ENCODE measurements around the gene RNLS.
A peak's percentile ranks its signal among the peaks of the same experiment; 100 is the strongest.

The RNLS gene

DNA sequence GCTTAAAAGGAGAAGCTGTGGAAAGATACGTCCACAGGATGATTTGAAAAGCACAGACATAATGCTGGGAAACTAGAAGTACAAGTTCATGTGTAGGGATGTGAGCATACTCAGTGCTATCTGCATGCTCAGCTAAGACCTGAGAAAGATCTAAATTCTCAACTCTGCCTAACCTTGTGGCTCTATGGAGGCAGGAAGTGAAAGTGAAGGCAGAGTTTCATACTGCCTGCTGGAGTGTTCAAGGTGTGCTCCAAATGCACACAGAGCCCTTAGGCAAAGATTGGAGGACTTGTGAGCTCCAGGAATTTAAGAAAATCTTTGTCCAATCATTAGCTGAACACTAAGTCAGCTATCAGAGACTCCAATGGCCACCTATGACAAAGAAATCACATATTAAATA lies 190.9 kb downstream of the RNLS start:
- ChIA-PET POLR2A (ENCODE audit: low non-redundant PET) (no interaction called here), CTCF (no interaction called here)
- no peak overlapping the region for H3K27ac ChIP-seq
- TF ChIP-seq, protein P1, sequence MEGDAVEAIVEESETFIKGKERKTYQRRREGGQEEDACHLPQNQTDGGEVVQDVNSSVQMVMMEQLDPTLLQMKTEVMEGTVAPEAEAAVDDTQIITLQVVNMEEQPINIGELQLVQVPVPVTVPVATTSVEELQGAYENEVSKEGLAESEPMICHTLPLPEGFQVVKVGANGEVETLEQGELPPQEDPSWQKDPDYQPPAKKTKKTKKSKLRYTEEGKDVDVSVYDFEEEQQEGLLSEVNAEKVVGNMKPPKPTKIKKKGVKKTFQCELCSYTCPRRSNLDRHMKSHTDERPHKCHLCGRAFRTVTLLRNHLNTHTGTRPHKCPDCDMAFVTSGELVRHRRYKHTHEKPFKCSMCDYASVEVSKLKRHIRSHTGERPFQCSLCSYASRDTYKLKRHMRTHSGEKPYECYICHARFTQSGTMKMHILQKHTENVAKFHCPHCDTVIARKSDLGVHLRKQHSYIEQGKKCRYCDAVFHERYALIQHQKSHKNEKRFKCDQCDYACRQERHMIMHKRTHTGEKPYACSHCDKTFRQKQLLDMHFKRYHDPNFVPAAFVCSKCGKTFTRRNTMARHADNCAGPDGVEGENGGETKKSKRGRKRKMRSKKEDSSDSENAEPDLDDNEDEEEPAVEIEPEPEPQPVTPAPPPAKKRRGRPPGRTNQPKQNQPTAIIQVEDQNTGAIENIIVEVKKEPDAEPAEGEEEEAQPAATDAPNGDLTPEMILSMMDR (conservative IDR thresholded peaks at IDR 0.05; ENCODE audit: low read depth) = no peak
- no peak for DNase-seq (ENCODE audit: low spot score)

DNA sequence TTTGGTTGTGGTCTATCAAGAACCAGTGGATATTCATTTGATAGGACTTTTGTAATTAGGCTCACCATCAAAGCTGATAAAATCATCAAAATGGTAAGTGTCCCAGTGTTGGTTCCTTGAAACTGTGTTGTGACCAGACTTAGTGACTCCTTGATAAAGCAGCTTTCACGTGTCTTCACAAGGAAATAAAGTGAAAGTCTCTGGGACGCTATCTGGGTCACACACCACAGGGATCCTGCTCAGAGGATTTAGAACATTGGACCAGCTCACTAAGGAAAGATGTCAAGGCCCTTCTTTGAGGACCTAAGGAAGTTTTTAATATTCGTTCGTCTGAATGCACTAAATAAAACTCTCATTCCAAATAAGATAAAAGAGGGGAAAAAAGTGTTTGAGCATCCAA lies 193.1 kb downstream of the RNLS start:
- CTCF ChIA-PET = interaction anchor here (0.5 to 4.1 kb wide), 26 partner anchors 7 to 571 kb away, joined by 3 to 37 read pairs (median 4); partner anchors contain the start of genes KLLN and PTEN
- POLR2A ChIA-PET (ENCODE audit: low non-redundant PET) = no interaction called here
- no peak overlapping the region for H3K27ac ChIP-seq
- TF ChIP-seq, protein P1 (conservative IDR thresholded peaks at IDR 0.05; ENCODE audit: low read depth) = no peak
- DNase-seq (ENCODE audit: low spot score) = no peak

DNA sequence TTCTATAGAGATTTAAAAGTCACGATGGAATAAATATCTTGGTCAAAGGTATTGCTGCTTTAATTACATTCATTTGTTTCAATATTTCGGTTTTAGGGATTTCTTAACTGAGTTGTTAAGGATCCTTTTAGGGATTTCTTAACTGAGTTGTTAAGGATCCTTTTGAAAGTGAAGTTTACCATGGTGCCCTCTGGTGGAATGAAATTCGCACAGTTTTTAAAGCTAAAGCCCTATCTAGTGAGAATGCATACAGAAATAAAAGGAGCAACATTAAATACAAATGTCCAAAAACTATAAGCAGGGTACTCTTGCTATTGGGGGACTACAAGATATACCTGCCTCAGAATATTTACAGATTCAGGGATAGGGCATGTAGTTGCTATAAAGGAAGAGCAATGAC lies 193.7 kb downstream of the RNLS start:
- CTCF ChIA-PET = interaction anchor here (0.5 to 4.1 kb wide), 28 partner anchors 8 to 571 kb away, joined by 3 to 37 read pairs (median 4); partner anchors contain the start of genes KLLN and PTEN
- peak; percentile 22 for DNase-seq (ENCODE audit: low spot score)
- TF ChIP-seq, protein P1 (conservative IDR thresholded peaks at IDR 0.05; ENCODE audit: low read depth) = peak; percentile 73
- no peak overlapping the region for H3K27ac ChIP-seq
- POLR2A ChIA-PET (ENCODE audit: low non-redundant PET) = interaction anchor here (1.4 kb wide), 1 partner anchor 527 kb away, joined by 4 read pairs; no protein-coding TSS in a partner anchor

DNA sequence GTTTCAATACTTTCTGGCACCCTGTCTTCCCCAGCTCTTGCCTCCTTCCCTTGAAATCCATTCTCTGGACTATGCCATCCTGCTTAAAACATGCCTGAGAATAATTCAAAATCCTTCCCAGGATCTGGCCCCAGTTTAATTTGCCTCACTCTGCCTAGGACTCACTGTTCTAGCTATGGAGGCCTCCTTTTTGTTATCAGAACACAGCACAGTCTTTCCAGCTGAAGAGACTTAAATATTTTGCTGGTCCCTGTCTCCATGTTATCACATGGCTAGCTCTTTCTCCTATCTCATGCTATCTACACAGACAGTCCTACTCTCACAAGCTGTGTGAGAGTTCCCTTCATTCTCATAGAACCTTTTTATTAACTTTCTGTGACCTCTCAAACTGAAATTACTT lies 194.8 kb downstream of the RNLS start:
- ChIA-PET CTCF (interaction anchor here (0.7 to 4.1 kb wide), 6 partner anchors 12 to 569 kb away, joined by 3 to 37 read pairs (median 4); partner anchors contain the start of genes KLLN and PTEN), POLR2A (ENCODE audit: low non-redundant PET) (interaction anchor here (1.4 kb wide), 1 partner anchor 526 kb away, joined by 4 read pairs; no protein-coding TSS in a partner anchor)
- DNase-seq (ENCODE audit: low spot score) = no peak
- H3K27ac ChIP-seq = no peak overlapping the region
- TF ChIP-seq, protein P1 (conservative IDR thresholded peaks at IDR 0.05; ENCODE audit: low read depth) = no peak

DNA sequence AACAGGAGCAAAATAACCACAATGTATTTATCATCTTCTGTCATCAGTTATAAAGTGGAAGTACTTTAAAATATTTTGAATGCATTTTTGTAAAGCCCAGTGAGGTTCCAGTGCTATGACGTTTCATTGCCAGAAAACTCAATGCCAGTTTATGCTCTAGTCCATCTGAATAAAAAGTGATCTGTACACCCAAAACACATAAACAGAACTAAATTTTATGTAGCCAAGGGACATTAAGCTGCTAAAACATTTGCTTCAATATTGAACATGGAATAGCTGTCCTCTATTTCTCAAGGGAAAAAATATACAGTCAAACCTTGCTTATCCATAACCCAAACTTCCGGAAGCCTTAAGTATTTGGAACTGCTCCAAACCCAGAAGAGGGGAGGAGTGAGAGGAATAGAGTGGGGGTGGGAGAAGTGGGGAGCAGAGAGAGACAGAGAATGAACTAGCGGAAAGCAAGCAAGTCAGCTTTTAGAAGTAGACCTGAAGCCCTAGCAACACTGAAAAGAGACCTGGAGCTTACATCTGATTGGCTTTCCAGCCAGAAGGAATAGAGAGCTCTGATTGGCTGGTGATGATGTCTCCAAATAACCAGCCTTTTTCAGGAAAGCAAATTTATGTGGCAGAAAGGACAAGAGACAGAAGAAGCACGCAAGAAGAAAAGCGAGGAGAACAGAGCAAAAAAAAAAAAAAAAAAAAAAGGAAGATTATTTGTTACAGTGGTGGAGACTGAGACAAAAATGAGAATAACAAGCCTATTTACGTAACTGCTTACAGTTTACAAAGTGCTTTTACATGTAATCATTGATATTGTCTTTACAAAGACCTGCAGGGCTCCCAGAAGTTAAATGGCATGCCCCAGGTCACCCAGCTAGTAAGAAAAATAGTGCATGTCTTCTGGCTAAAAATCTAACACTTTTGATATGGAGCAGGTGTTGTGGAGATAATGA lies 196.0 kb downstream of the RNLS start:
- POLR2A ChIA-PET (ENCODE audit: low non-redundant PET) = interaction anchor here (0.5 to 1.0 kb wide), 3 partner anchors 524 to 534 kb away, joined by 3 to 16 read pairs (median 11); partner anchors contain the start of genes KLLN and PTEN
- DNase-seq (ENCODE audit: low spot score) = peak; percentile 60
- H3K27ac ChIP-seq = no peak overlapping the region
- CTCF ChIA-PET = interaction anchor here (0.5 to 4.1 kb wide), 7 partner anchors 48 to 537 kb away, joined by 3 to 37 read pairs (median 3); partner anchors contain the start of genes KLLN and PTEN
- TF ChIP-seq, protein P1 (conservative IDR thresholded peaks at IDR 0.05; ENCODE audit: low read depth) = no peak

DNA sequence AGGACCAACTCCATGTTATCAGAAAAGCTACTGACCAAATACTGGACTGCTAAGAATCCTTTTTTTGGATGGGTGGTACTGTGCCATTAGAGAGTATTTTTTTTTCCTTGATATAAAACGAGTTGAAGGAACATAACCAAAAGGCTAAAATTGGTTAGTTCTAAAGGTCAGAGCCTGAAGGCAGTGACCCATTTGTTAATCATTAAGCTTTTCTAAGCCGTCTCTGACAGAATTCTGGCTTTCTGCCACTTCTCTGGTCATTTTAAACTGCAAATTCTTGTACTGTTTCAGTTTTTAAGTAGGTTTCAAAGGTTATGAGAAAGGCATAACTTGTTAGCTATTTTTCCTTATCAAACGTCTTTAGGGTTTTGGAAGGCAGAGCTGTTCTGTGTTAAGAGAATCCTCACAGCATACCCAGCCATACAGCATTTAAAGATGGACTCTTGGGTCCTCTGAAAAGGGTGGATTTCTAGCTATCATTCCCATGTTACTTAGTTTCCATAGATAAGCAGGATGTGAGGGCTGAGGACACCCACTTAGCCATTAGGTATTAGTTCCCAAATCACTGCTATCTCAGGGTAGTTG lies 196.8 kb downstream of the RNLS start:
- ChIA-PET POLR2A (ENCODE audit: low non-redundant PET) (interaction anchor here (0.5 to 1.0 kb wide), 2 partner anchors 523 to 533 kb away, joined by 3 to 11 read pairs; partner anchors contain the start of genes KLLN and PTEN), CTCF (interaction anchor here (0.5 to 4.1 kb wide), 7 partner anchors 49 to 536 kb away, joined by 3 to 37 read pairs (median 3); partner anchors contain the start of genes KLLN and PTEN)
- TF ChIP-seq, protein P1 (conservative IDR thresholded peaks at IDR 0.05; ENCODE audit: low read depth) = no peak
- no peak overlapping the region for H3K27ac ChIP-seq
- peak; percentile 47 for DNase-seq (ENCODE audit: low spot score)
